IMR-90 (cell line): Measurements from ENCODE around the gene CST3. TPM values are rescaled to one million over a fixed set of nuclear protein-coding genes. Genes with fewer than 3 reads are reported as not detected.

ENCODE experiments used
- ATAC-seq: fragments of 200-7000 bp; cut with Tn5 transposase; 2 replicates; pipeline ENCODE4 v1.9.1; 2020; ENCODE audit warnings: low read depth, mild to moderate bottlenecking, moderate library complexity
- BruUV-seq: library from RNA; stranded (reverse); fragments of 400-500 nt; replicated peaks from 2 replicates; lab custom pipeline; 2021; lab: Mats Ljungman, UMichigan
- CTCF ChIA-PET: fragments of 300-600 bp; formaldehyde crosslinking; extraction: SDS; loops from one replicate; lab custom pipeline; 2021; ENCODE audit warnings: antibody characterized with exemption; lab: Yijun Ruan, JAX
- POLR2A ChIA-PET: fragments of 300-600 bp; sonication (Branson Sonifier 250); formaldehyde crosslinking; loops from one replicate; lab custom pipeline; 2022; ENCODE audit warnings: antibody characterized with exemption; ENCODE audit not compliant: unreplicated experiment; lab: Charles Lee
- DNase-seq: peaks from one replicate; pipeline ENCODE4 v3.0.0; 2013
- H2AFZ ChIP-seq: replicated peaks from 2 replicates; pipeline ENCODE3; 2013; ENCODE audit warnings: low read length, mild to moderate bottlenecking; ENCODE audit not compliant: poor library complexity
- H2AK5ac ChIP-seq: 2 replicates; pipeline ENCODE4 v1.6.1; 2013; ENCODE audit warnings: low read depth, low read length, inconsistent platforms
- H2AK9ac ChIP-seq: replicated peaks from 2 replicates; pipeline ENCODE3; 2013; ENCODE audit warnings: mild to moderate bottlenecking, low read depth, low read length, moderate library complexity; ENCODE audit not compliant: poor library complexity
- H2BK120ac ChIP-seq: 2 replicates; pipeline ENCODE4 v1.6.1; 2013; ENCODE audit warnings: low read depth, low read length, inconsistent platforms
- H2BK15ac ChIP-seq: 3 replicates; pipeline ENCODE4 v1.6.1; 2013; ENCODE audit warnings: low read depth, low read length, inconsistent platforms
- H2BK20ac ChIP-seq: 2 replicates; pipeline ENCODE4 v1.6.1; 2013; ENCODE audit warnings: low read depth, mild to moderate bottlenecking, inconsistent platforms, low read length, moderate library complexity
- H2BK5ac ChIP-seq: 2 replicates; pipeline ENCODE4 v1.6.1; 2013; ENCODE audit warnings: mild to moderate bottlenecking, low read depth, low read length, inconsistent platforms; ENCODE audit not compliant: poor library complexity, severe bottlenecking
- H3K14ac ChIP-seq: replicated peaks from 2 replicates; pipeline ENCODE4 v1.6.1; 2013; ENCODE audit warnings: low read depth, low read length, inconsistent platforms
- H3K18ac ChIP-seq: 2 replicates; pipeline ENCODE4 v1.6.1; 2013; ENCODE audit warnings: low read depth, low read length, control low read depth
- H3K23ac ChIP-seq: 2 replicates; pipeline ENCODE4 v1.6.1; 2013; ENCODE audit warnings: low read depth, low read length, inconsistent platforms
- H3K27ac ChIP-seq: 2 replicates; pipeline ENCODE4 v1.5.1; 2013; ENCODE audit warnings: mild to moderate bottlenecking, control low read depth, low read length; ENCODE audit not compliant: insufficient read depth
- H3K27me3 ChIP-seq: 2 replicates; pipeline ENCODE4 v1.6.1; 2013; ENCODE audit warnings: low read length; ENCODE audit not compliant: control insufficient read depth, insufficient read depth
- H3K36me3 ChIP-seq: 2 replicates; pipeline ENCODE4 v1.6.1; 2013; ENCODE audit warnings: low read length, mixed read lengths; ENCODE audit not compliant: control insufficient read depth, insufficient read depth
- H3K4ac ChIP-seq: 2 replicates; pipeline ENCODE4 v1.6.1; 2013; ENCODE audit warnings: low read depth, low read length, inconsistent platforms
- H3K4me1 ChIP-seq: 2 replicates; pipeline ENCODE4 v1.6.1; 2013; ENCODE audit warnings: low read length, mixed read lengths; ENCODE audit not compliant: control insufficient read depth, insufficient read depth
- H3K4me2 ChIP-seq: 2 replicates; pipeline ENCODE4 v1.6.1; 2013; ENCODE audit warnings: low read depth, mild to moderate bottlenecking, control low read depth, low read length, moderate library complexity
- H3K4me3 ChIP-seq: 2 replicates; pipeline ENCODE4 v1.5.1; 2013; ENCODE audit warnings: low read depth, mild to moderate bottlenecking, control low read depth, low read length, moderate library complexity; ENCODE audit not compliant: insufficient read depth
- H3K56ac ChIP-seq: 2 replicates; pipeline ENCODE4 v1.6.1; 2013; ENCODE audit warnings: low read length, inconsistent platforms; ENCODE audit not compliant: insufficient read depth; ENCODE audit errors: extremely low read depth
- H3K79me1 ChIP-seq, 2 experiments: 2 replicates each; pipeline ENCODE4 v1.6.1; 2013; ENCODE audit warnings: low read length in 2 of 2, inconsistent platforms in 1 of 2, low read depth in 1 of 2
- H3K9ac ChIP-seq: 2 replicates; pipeline ENCODE4 v1.6.1; 2013; ENCODE audit warnings: low read depth, low read length, control low read depth
- H3K9me1 ChIP-seq: 2 replicates; pipeline ENCODE4 v1.6.1; 2013; ENCODE audit warnings: low read length, inconsistent platforms; ENCODE audit not compliant: insufficient read depth
- H3K9me3 ChIP-seq: 2 replicates; pipeline ENCODE4 v1.6.1; 2013; ENCODE audit warnings: low read length; ENCODE audit not compliant: control insufficient read depth, insufficient read depth
- H4K20me1 ChIP-seq: 2 replicates; pipeline ENCODE4 v1.6.1; 2013; ENCODE audit warnings: low read length, inconsistent platforms; ENCODE audit not compliant: insufficient read depth
- H4K5ac ChIP-seq: 2 replicates; pipeline ENCODE4 v1.6.1; 2013; ENCODE audit warnings: mild to moderate bottlenecking, low read depth, low read length, control low read depth
- H4K8ac ChIP-seq, 2 experiments: 2 replicates each; pipeline ENCODE4 v1.6.1; 2013; ENCODE audit warnings: low read depth in 2 of 2, low read length in 2 of 2, control low read depth in 1 of 2, inconsistent platforms in 1 of 2
- H4K91ac ChIP-seq: 2 replicates; pipeline ENCODE4 v1.6.1; 2013; ENCODE audit warnings: low read depth, low read length, inconsistent platforms; ENCODE audit not compliant: insufficient read depth
- CEBPB ChIP-seq: IDR thresholded peaks from 2 replicates; pipeline ENCODE4 v1.6.1; 2012; ENCODE audit warnings: low read depth, low read length, improper control_type of control experiment
- RAD21 ChIP-seq: IDR thresholded peaks from 2 replicates; pipeline ENCODE4 v1.6.1; 2012; ENCODE audit warnings: low read length, improper control_type of control experiment
- SMC3 ChIP-seq: fragments of 150-350 bp; IDR thresholded peaks from 2 replicates; pipeline ENCODE4 v1.6.1; 2016; ENCODE audit warnings: low read depth, mild to moderate bottlenecking, antibody characterized with exemption, low read length, moderate library complexity
- WGBS, 2 experiments: methylation state at CpG; one replicate each; pipeline versions ENCODE4 v1.1.5 to v1.1.7; 2013; ENCODE audit warnings: missing lambda C conversion rate in 2 of 2; ENCODE audit not compliant: insufficient read length in 1 of 2; ENCODE audit errors: extremely low coverage in 2 of 2; 5-methylcytosine and 5-hydroxymethylcytosine counted together
- dilution Hi-C: fragments of 300-500 bp; cut with HindIII; formaldehyde crosslinking; loops from one replicate; pipeline ENCODE4 v1.14.3; 2018; ENCODE audit warnings: low sequenced_read_pairs; ENCODE audit not compliant: unreplicated experiment
- in situ Hi-C: fragments of 300-500 bp; cut with MboI; formaldehyde crosslinking; loops from 3 replicates; pipeline ENCODE4 v1.14.3; 2019; ENCODE audit warnings: low sequenced_read_pairs, inconsistent platforms, mixed read lengths
- intact Hi-C: fragments of 100-400 bp; cut with micrococcal nuclease; formaldehyde crosslinking; loops from 2 replicates; pipeline ENCODE4 v1.10.0; 2022
- polyA plus RNA-seq, 3 experiments: library from polyadenylated mRNA; depleted of rRNA; stranded (reverse); fragments of >200 nt; gene quantifications; 2 replicates each; pipeline ENCODE4 v1.2.3, GENCODE V29; 2012; ENCODE audit warnings: low replicate concordance in 1 of 3
- total RNA-seq: library from RNA; depleted of rRNA; stranded (reverse); fragments of >200 nt; gene quantifications from 2 replicates; pipeline ENCODE4 v1.2.3, GENCODE V29; 2012
- TF ChIP-seq, protein P1 (sequence below): conservative IDR thresholded peaks from 2 replicates; pipeline ENCODE4 v1.5.1; 2012; ENCODE audit warnings: mild to moderate bottlenecking, low read depth, low read length, improper control_type of control experiment
- TF ChIP-seq, protein P2 (sequence below): fragments of 150-350 bp; IDR thresholded peaks from 2 replicates; pipeline ENCODE4 v1.6.1; 2016; ENCODE audit warnings: low read depth, mild to moderate bottlenecking, low read length, moderate library complexity, borderline replicate concordance
- TF ChIP-seq, protein P3 (sequence below): fragments of 150-350 bp; IDR thresholded peaks from 2 replicates; pipeline ENCODE4 v1.6.1; 2017; ENCODE audit warnings: mild to moderate bottlenecking, antibody characterized with exemption, low read length, low read depth

CST3 gene
- total and polyA plus RNA-seq, 2 of the 4 experiments (the other 2 are of a cell fraction): 26.0 to 471 TPM

DNA sequence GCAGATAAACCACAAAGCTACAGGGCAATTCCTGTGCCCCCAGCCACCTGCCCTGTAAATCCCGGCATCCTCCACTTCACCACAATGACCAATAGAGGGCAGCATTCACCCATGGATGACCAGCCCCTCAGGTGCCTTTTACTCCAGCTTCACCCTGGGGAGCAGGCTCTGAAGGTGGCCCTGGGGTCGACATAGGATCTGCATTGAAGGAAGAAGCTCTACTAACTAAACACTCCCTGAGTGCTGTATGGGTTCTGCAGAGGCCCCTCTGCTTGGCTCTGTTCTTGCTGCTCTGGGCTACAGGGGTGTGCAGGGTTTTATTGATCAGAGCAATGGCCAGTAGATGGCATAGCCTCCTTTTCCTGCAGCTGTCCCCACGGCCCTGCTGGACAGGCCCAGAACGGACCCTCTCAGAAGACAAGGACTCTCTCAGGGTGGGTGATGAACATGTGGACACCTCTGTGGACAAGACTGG lies 30.8 kb upstream of the CST3 start:
- TF ChIP-seq CEBPB: no peak
- TF ChIP-seq, protein P1, sequence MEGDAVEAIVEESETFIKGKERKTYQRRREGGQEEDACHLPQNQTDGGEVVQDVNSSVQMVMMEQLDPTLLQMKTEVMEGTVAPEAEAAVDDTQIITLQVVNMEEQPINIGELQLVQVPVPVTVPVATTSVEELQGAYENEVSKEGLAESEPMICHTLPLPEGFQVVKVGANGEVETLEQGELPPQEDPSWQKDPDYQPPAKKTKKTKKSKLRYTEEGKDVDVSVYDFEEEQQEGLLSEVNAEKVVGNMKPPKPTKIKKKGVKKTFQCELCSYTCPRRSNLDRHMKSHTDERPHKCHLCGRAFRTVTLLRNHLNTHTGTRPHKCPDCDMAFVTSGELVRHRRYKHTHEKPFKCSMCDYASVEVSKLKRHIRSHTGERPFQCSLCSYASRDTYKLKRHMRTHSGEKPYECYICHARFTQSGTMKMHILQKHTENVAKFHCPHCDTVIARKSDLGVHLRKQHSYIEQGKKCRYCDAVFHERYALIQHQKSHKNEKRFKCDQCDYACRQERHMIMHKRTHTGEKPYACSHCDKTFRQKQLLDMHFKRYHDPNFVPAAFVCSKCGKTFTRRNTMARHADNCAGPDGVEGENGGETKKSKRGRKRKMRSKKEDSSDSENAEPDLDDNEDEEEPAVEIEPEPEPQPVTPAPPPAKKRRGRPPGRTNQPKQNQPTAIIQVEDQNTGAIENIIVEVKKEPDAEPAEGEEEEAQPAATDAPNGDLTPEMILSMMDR: peak; percentile 80
- TF ChIP-seq, protein P2, sequence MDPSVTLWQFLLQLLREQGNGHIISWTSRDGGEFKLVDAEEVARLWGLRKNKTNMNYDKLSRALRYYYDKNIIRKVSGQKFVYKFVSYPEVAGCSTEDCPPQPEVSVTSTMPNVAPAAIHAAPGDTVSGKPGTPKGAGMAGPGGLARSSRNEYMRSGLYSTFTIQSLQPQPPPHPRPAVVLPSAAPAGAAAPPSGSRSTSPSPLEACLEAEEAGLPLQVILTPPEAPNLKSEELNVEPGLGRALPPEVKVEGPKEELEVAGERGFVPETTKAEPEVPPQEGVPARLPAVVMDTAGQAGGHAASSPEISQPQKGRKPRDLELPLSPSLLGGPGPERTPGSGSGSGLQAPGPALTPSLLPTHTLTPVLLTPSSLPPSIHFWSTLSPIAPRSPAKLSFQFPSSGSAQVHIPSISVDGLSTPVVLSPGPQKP: no peak
- TF ChIP-seq RAD21: peak; percentile 86
- TF ChIP-seq SMC3: peak; percentile 54
- TF ChIP-seq, protein P3, sequence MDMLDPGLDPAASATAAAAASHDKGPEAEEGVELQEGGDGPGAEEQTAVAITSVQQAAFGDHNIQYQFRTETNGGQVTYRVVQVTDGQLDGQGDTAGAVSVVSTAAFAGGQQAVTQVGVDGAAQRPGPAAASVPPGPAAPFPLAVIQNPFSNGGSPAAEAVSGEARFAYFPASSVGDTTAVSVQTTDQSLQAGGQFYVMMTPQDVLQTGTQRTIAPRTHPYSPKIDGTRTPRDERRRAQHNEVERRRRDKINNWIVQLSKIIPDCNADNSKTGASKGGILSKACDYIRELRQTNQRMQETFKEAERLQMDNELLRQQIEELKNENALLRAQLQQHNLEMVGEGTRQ: no peak
- ChIA-PET CTCF (interaction anchor here (0.8 to 1.2 kb wide), 6 partner anchors 8 to 328 kb away, joined by 3 to 5 read pairs (median 4); no protein-coding TSS in a partner anchor), POLR2A (no interaction called here)
- Histone ChIP-seq H2AK9ac (no peak overlapping the region), H3K4me3 (no peak overlapping the region), H3K27me3 (peaks cover 8% of the 10 kb centered on the region), H3K4me1 (no peaks in the 10 kb centered on the region), H3K36me3 (no peaks in the 10 kb centered on the region), H2BK20ac (no peak overlapping the region), H3K18ac (no peak overlapping the region), H4K8ac (no peak overlapping the region), H3K79me1 (no peaks in the 10 kb centered on the region), H3K56ac (no peak overlapping the region), H3K9me1 (no peaks in the 10 kb centered on the region), H4K20me1 (no peaks in the 10 kb centered on the region), H3K9ac (no peak overlapping the region), H3K9me3 (no peaks in the 10 kb centered on the region), H2BK5ac (no peak overlapping the region), H2AK5ac (no peak overlapping the region), H3K23ac (no peak overlapping the region), H3K4ac (no peak overlapping the region), H3K27ac (no peak overlapping the region), H3K14ac (no peak overlapping the region), H2BK120ac (no peak overlapping the region), H4K91ac (no peak overlapping the region), H2AFZ (no peak overlapping the region), H2BK15ac (no peak overlapping the region), H4K5ac (no peak overlapping the region), H3K4me2 (no peak overlapping the region)
- peak; percentile 94 for ATAC-seq
- DNase-seq: peak; percentile 50
- in situ Hi-C loops: loop anchor here (10.0 kb wide), 1 partner anchor 326 kb away; no protein-coding TSS in a partner anchor
- intact Hi-C loops: loop anchor here (1.0 to 10.0 kb wide), 4 partner anchors 56 to 432 kb away; no protein-coding TSS in a partner anchor
- no TSS peak for BruUV-seq
- WGBS, 2 experiments: no CpG with 5 or more reads among the region's 4 CpGs
- dilution Hi-C loops: no loop called here
